DOHH2 (cell line): Measurements from ENCODE around the gene JAG2.

Source experiments
- H3F3A ChIP-seq: fragments of 200-600 bp; sonication (generic), shearing (Covaris generic); 2 replicates; pipeline ENCODE4 v1.6.0; 2016; ENCODE audit warnings: antibody characterized with exemption, mild to moderate bottlenecking; ENCODE audit not compliant: control insufficient read depth, insufficient read depth
- H3K27ac ChIP-seq: fragments of 200-600 bp; sonication (generic); 2 replicates; pipeline ENCODE4 v1.5.1; 2014; ENCODE audit warnings: low read depth, mild to moderate bottlenecking, low read length, moderate library complexity
- H3K27me3 ChIP-seq: fragments of 200-600 bp; sonication (generic); 2 replicates; pipeline ENCODE4 v1.6.1; 2014; ENCODE audit warnings: mild to moderate bottlenecking, low read length, mixed read lengths; ENCODE audit not compliant: control insufficient read depth
- H3K36me3 ChIP-seq: fragments of 200-600 bp; sonication (generic); 2 replicates; pipeline ENCODE4 v1.6.1; 2014; ENCODE audit warnings: mild to moderate bottlenecking, low read length, moderate library complexity, mixed read lengths; ENCODE audit not compliant: control insufficient read depth
- H3K4me1 ChIP-seq: fragments of 200-600 bp; sonication (generic); 2 replicates; pipeline ENCODE4 v1.6.1; 2014; ENCODE audit warnings: mild to moderate bottlenecking, low read length, mixed read lengths; ENCODE audit not compliant: control insufficient read depth
- H3K4me2 ChIP-seq: fragments of 200-600 bp; sonication (generic); 2 replicates; pipeline ENCODE4 v1.6.0; 2014; ENCODE audit warnings: mild to moderate bottlenecking, low read length, moderate library complexity
- H3K4me3 ChIP-seq: fragments of 200-600 bp; sonication (generic); 2 replicates; pipeline ENCODE4 v1.5.1; 2014; ENCODE audit warnings: mild to moderate bottlenecking, low read length, mixed read lengths
- H3K79me2 ChIP-seq: fragments of 200-600 bp; sonication (generic); 2 replicates; pipeline ENCODE4 v1.6.1; 2014; ENCODE audit warnings: mild to moderate bottlenecking, low read length, mixed read lengths; ENCODE audit not compliant: control insufficient read depth
- H3K9me2 ChIP-seq: fragments of 200-600 bp; sonication (generic); replicated peaks from 2 replicates; pipeline ENCODE4 v1.6.1; 2014; ENCODE audit warnings: mild to moderate bottlenecking, low read length, mixed read lengths; ENCODE audit not compliant: control insufficient read depth
- H3K9me3 ChIP-seq: fragments of 200-600 bp; sonication (generic); 2 replicates; pipeline ENCODE4 v1.6.1; 2014; ENCODE audit warnings: antibody characterized with exemption, low read length, mixed read lengths; ENCODE audit not compliant: control insufficient read depth, insufficient read depth
- H4K20me1 ChIP-seq: fragments of 200-600 bp; sonication (generic); 2 replicates; pipeline ENCODE4 v1.6.0; 2014; ENCODE audit warnings: low read depth, mild to moderate bottlenecking, antibody characterized with exemption, low read length, moderate library complexity; ENCODE audit not compliant: control insufficient read depth, insufficient read depth
- EZH2phosphoT487 ChIP-seq: fragments of 200-600 bp; sonication (generic); IDR thresholded peaks from 2 replicates; pipeline ENCODE4 v1.6.1; 2017; ENCODE audit warnings: borderline replicate concordance, mild to moderate bottlenecking, antibody characterized with exemption, low read length, moderate library complexity, mixed read lengths
- TF ChIP-seq, protein P1 (sequence below): fragments of 200-600 bp; sonication (generic); IDR thresholded peaks from one replicate; pipeline ENCODE4 v1.5.1; 2014; ENCODE audit warnings: antibody characterized with exemption, mild to moderate bottlenecking, low read depth, low read length; ENCODE audit not compliant: poor library complexity, severe bottlenecking

Gene JAG2

DNA sequence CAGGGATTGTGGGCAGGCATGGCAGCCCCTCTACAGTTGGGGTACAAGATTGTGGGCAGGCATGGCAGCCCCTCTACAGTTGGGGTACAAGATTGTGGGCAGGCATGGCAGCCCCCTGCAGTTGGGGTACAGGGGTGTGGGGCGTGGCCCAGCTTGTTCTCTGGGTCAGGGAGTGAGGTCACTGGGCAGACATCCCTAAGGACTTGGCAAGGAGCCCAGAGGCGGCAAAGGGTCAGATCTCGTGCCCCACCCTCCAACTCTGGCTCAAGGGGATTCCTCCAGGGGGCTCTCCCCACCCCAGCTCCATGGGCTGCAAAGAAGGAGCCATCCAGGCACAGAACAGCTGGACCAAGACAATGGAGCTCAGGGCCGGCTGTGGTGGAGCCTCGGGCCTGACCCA lies 38.3 kb upstream of the JAG2 start:
- H3K4me2 ChIP-seq: no peak overlapping the region
- H3K27ac ChIP-seq: no peak overlapping the region
- no peaks in the 10 kb centered on the region for H3F3A ChIP-seq
- H3K27me3 ChIP-seq: peaks cover 8% of the 10 kb centered on the region
- no peaks in the 10 kb centered on the region for H3K9me3 ChIP-seq
- TF ChIP-seq, protein P1, sequence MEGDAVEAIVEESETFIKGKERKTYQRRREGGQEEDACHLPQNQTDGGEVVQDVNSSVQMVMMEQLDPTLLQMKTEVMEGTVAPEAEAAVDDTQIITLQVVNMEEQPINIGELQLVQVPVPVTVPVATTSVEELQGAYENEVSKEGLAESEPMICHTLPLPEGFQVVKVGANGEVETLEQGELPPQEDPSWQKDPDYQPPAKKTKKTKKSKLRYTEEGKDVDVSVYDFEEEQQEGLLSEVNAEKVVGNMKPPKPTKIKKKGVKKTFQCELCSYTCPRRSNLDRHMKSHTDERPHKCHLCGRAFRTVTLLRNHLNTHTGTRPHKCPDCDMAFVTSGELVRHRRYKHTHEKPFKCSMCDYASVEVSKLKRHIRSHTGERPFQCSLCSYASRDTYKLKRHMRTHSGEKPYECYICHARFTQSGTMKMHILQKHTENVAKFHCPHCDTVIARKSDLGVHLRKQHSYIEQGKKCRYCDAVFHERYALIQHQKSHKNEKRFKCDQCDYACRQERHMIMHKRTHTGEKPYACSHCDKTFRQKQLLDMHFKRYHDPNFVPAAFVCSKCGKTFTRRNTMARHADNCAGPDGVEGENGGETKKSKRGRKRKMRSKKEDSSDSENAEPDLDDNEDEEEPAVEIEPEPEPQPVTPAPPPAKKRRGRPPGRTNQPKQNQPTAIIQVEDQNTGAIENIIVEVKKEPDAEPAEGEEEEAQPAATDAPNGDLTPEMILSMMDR: no peak
- no peak for TF ChIP-seq EZH2phosphoT487
- no peaks in the 10 kb centered on the region for H3K9me2 ChIP-seq
- no peak overlapping the region for H3K4me3 ChIP-seq
- H3K36me3 ChIP-seq: no peaks in the 10 kb centered on the region
- no peaks in the 10 kb centered on the region for H3K4me1 ChIP-seq
- no peaks in the 10 kb centered on the region; the same call in none of the 2 replicates for H4K20me1 ChIP-seq
- no peaks in the 10 kb centered on the region for H3K79me2 ChIP-seq

DNA sequence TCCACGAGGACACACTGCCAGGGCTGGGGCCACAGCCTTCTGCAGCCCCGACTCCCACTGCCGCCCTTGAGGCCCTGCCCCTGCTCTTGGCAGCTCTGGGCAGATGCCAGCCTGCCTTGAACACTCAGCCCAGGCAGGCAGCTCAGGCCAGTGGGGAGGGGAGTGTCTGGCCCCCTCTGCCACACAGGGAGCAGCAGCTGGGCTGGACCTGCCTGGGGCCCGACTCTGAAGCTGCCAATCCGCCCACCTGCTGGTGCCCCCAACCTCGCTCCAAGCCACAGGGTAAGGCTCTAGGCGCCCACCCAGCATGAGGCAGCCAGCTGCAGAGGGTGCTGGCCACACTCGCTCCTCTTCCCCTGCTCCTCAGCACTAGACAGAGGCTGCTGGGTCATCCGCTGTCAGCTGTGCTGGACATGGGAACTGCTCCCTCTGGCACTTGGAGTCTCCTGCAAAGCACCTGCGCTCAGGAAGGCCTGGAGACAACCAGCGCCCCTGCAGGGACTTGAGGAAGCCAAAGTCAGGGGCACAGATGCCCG lies 37.2 kb upstream of the JAG2 start:
- TF ChIP-seq, protein P1: no peak
- no peak for TF ChIP-seq EZH2phosphoT487
- no peaks in the 10 kb centered on the region for H3K79me2 ChIP-seq
- H3K4me1 ChIP-seq: no peaks in the 10 kb centered on the region
- peaks cover 19% of the 10 kb centered on the region for H3K27me3 ChIP-seq
- no peaks in the 10 kb centered on the region for H3F3A ChIP-seq
- no peaks in the 10 kb centered on the region for H3K36me3 ChIP-seq
- H3K4me2 ChIP-seq: no peak overlapping the region
- H3K9me3 ChIP-seq: no peaks in the 10 kb centered on the region
- H3K27ac ChIP-seq: no peak overlapping the region
- no peaks in the 10 kb centered on the region; the same call in none of the 2 replicates for H4K20me1 ChIP-seq
- no peaks in the 10 kb centered on the region for H3K9me2 ChIP-seq
- H3K4me3 ChIP-seq: no peak overlapping the region

DNA sequence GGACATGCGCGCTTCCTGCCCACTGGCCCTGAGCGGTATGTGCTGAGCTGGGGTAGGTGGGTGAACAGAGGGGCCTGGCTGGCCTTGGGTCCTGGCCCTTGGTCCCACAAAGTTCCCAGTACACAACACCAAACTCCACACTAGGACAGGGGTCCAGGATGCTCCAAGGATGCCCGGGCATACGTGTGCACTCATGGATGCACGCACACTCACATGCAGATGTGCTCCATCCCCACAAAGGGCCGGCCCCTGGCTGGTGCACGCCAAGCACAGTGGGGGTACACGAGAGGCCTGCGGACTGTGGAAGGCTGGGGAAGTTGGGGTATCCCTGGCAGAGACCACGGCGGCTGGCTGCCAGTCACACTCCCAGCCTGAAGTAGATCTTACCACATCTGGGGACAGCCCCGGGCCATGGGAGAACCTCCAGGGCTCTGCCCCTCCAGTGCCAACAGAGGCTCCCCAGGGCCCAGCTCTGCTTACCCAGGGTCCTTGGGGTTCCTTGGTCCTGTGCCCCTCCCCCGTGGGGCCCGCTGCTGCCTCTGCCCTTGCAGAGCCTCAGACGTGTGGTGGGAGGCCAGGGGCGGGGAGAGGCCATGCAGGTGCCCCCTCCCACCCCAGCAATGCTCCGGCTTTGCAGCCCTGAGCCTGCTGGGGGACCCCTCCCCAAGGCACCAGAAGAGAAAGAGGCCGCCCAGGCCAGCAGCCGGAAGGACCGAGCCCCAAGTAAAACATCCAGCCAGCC lies 36.5 kb upstream of the JAG2 start:
- Histone ChIP-seq H3K9me3 (no peaks in the 10 kb centered on the region), H4K20me1 (no peaks in the 10 kb centered on the region; the same call in none of the 2 replicates), H3K36me3 (no peaks in the 10 kb centered on the region), H3K9me2 (no peaks in the 10 kb centered on the region), H3K4me1 (no peaks in the 10 kb centered on the region), H3K27me3 (peaks cover 21% of the 10 kb centered on the region), H3K4me3 (no peak overlapping the region), H3K79me2 (no peaks in the 10 kb centered on the region), H3K27ac (no peak overlapping the region), H3K4me2 (no peak overlapping the region), H3F3A (no peaks in the 10 kb centered on the region)
- TF ChIP-seq EZH2phosphoT487: no peak
- TF ChIP-seq, protein P1: no peak
